ENCODE data around the gene PBRM1. TPM values are rescaled to one million over a fixed set of nuclear protein-coding genes. Genes with fewer than 3 reads are reported as not detected.

The PBRM1 gene
- total and polyA plus RNA-seq, 4 donors = 7.1 to 65.7 (median 38.7) TPM

GRCh38 chr3:52695798-52696671 is 10.3 kb upstream of the PBRM1 start:
- no peak for DNase-seq (ENCODE audit: low spot score)

DNA sequence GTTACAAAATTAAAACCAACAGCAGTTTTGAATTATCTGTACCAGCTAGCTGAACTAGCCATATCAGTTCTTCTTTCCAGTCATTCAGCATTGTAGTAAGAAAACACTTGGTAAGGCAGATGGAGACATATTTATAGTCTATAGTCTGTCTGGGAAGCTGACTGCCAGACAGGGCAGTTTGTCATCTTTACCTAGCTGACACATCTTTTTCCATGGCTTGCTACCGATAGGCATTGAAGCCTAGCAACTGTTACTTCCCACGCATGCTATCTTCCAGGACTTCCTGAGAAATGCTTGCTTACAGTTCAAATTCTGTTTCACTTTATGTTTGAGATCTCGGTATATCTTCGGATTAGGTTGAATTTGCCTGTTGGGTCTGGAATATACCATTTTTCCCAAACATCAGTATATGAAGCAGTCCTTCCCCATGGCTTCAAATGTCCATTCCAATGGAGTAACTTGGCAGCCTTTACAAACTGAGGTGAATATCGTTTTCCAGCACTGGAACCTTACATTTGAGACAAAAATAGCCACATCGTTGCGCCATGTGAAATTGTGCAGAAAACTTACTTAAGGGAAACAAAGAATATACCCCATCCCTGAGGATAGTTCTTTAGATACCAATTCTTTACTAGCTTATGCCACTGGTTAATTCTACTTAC is 8.9 kb upstream of the PBRM1 start:
- Histone ChIP-seq H3K9ac (ENCODE audit: low read depth in 1 of 2, low read length in 2 of 2) (no peak overlapping the region), H3K36me3 (ENCODE audit: control insufficient read depth in 4 of 4, insufficient read depth in 3 of 4, low read depth in 1 of 4, low read length in 3 of 4) (peaks cover 17 to 76% (median 70%) of the 10 kb centered on the region in 4 donors), H3K4me1 (ENCODE audit: control insufficient read depth in 4 of 4, insufficient read depth in 4 of 4, low read length in 3 of 4) (peaks cover 0 to 2% (median 0%) of the 10 kb centered on the region in 4 donors), H3K9me3 (ENCODE audit: control insufficient read depth in 4 of 4, low read length in 3 of 4) (no peaks in the 10 kb centered on the region), H3K27me3 (ENCODE audit: control insufficient read depth in 4 of 4, insufficient read depth in 4 of 4, low read length in 3 of 4) (no peaks in the 10 kb centered on the region), H3K4me3 (ENCODE audit: low read depth in 1 of 3, low read length in 3 of 3) (no peak overlapping the region), H3K27ac (ENCODE audit: low read depth in 1 of 2, low read length in 2 of 2) (no peak overlapping the region)
- WGBS = 73% methylated on average over 7 of the region's 7 CpGs
- no peak for TF ChIP-seq SP1 (IDR thresholded peaks at IDR 0.05)
- no peak for DNase-seq (ENCODE audit: low spot score)

More at GRCh38 chr3:52695798-52696671, 10.3 kb upstream of the PBRM1 start:
- Histone ChIP-seq H3K36me3 (ENCODE audit: control insufficient read depth in 4 of 4, insufficient read depth in 3 of 4, low read depth in 1 of 4, low read length in 3 of 4) (peaks cover 14 to 68% (median 61%) of the 10 kb centered on the region in 4 donors), H3K9ac (ENCODE audit: low read depth in 1 of 2, low read length in 2 of 2) (no peak overlapping the region), H3K27ac (ENCODE audit: low read depth in 1 of 2, low read length in 2 of 2) (no peak overlapping the region), H3K4me3 (ENCODE audit: low read depth in 1 of 3, low read length in 3 of 3) (no peak overlapping the region), H3K9me3 (ENCODE audit: control insufficient read depth in 4 of 4, low read length in 3 of 4) (no peaks in the 10 kb centered on the region), H3K4me1 (ENCODE audit: control insufficient read depth in 4 of 4, insufficient read depth in 4 of 4, low read length in 3 of 4) (peaks cover 0 to 2% (median 0%) of the 10 kb centered on the region in 4 donors), H3K27me3 (ENCODE audit: control insufficient read depth in 4 of 4, insufficient read depth in 4 of 4, low read length in 3 of 4) (no peaks in the 10 kb centered on the region)
- no peak for TF ChIP-seq RXRA (IDR thresholded peaks at IDR 0.05)
- no peak for TF ChIP-seq HNF4G (IDR thresholded peaks at IDR 0.05)
- no peak for TF ChIP-seq RAD21 (IDR thresholded peaks at IDR 0.05)
- no peak for TF ChIP-seq ZBTB33 (IDR thresholded peaks at IDR 0.05)
- no peak for TF ChIP-seq NR2F2 (IDR thresholded peaks at IDR 0.05)
- no peak for TF ChIP-seq YY1 (IDR thresholded peaks at IDR 0.05)
- TF ChIP-seq HNF4A (conservative IDR thresholded peaks at IDR 0.05) = no peak
- WGBS = 88% methylated on average over 4 of the region's 4 CpGs

- no peak for TF ChIP-seq RAD21 (IDR thresholded peaks at IDR 0.05)
- TF ChIP-seq NR2F2 (IDR thresholded peaks at IDR 0.05) = no peak
- TF ChIP-seq EGR1 (IDR thresholded peaks at IDR 0.05; ENCODE audit: low read depth in 2 of 2) = no peak
- Histone ChIP-seq H3K4me1 (ENCODE audit: control insufficient read depth in 4 of 4, insufficient read depth in 4 of 4, low read length in 3 of 4) (peaks cover 0 to 2% (median 0%) of the 10 kb centered on the region in 4 donors), H3K27me3 (ENCODE audit: control insufficient read depth in 4 of 4, insufficient read depth in 4 of 4, low read length in 3 of 4) (no peaks in the 10 kb centered on the region), H3K4me3 (ENCODE audit: low read depth in 1 of 3, low read length in 3 of 3) (no peak overlapping the region), H3K27ac (ENCODE audit: low read depth in 1 of 2, low read length in 2 of 2) (no peak overlapping the region), H3K36me3 (ENCODE audit: control insufficient read depth in 4 of 4, insufficient read depth in 3 of 4, low read depth in 1 of 4, low read length in 3 of 4) (peaks cover 17 to 89% (median 83%) of the 10 kb centered on the region in 4 donors), H3K9ac (ENCODE audit: low read depth in 1 of 2, low read length in 2 of 2) (no peak overlapping the region), H3K9me3 (ENCODE audit: control insufficient read depth in 4 of 4, low read length in 3 of 4) (no peaks in the 10 kb centered on the region)
- no peak for DNase-seq (ENCODE audit: low spot score)
Measured at GRCh38 chr3:52693071-52693470, 7.4 kb upstream of the PBRM1 start.

- peaks cover 5 to 9% (median 6%) of the 10 kb centered on the region in 4 donors for H3K4me1 ChIP-seq (ENCODE audit: control insufficient read depth in 4 of 4, insufficient read depth in 4 of 4, low read length in 3 of 4)
- H3K9ac ChIP-seq (ENCODE audit: low read depth in 1 of 2, low read length in 2 of 2) = no peak overlapping the region
- no peaks in the 10 kb centered on the region for H3K27me3 ChIP-seq (ENCODE audit: control insufficient read depth in 4 of 4, insufficient read depth in 4 of 4, low read length in 3 of 4)
- H3K4me3 ChIP-seq (ENCODE audit: low read depth in 1 of 3, low read length in 3 of 3) = no peak overlapping the region
- no peaks in the 10 kb centered on the region for H3K9me3 ChIP-seq (ENCODE audit: control insufficient read depth in 4 of 4, low read length in 3 of 4)
- no peak for DNase-seq (ENCODE audit: low spot score)
- no peak overlapping the region for H3K27ac ChIP-seq (ENCODE audit: low read depth in 1 of 2, low read length in 2 of 2)
- WGBS = 98% methylated on average over 2 of the region's 2 CpGs
- TF ChIP-seq NR2F2 (IDR thresholded peaks at IDR 0.05) = no peak
- no peak for TF ChIP-seq YY1 (IDR thresholded peaks at IDR 0.05)
- no peak for TF ChIP-seq FOXA2 (IDR thresholded peaks at IDR 0.05)
- no peak for TF ChIP-seq HNF4A (conservative IDR thresholded peaks at IDR 0.05)
- TF ChIP-seq EGR1 (IDR thresholded peaks at IDR 0.05; ENCODE audit: low read depth in 2 of 2) = no peak
- no peak for TF ChIP-seq ATF3 (IDR thresholded peaks at IDR 0.05)
- TF ChIP-seq CTCF (IDR thresholded peaks at IDR 0.05; ENCODE audit: low read depth, low read length, missing input control) = no peak
- TF ChIP-seq JUND (IDR thresholded peaks at IDR 0.05) = no peak
- peaks cover 20 to 74% (median 71%) of the 10 kb centered on the region in 4 donors for H3K36me3 ChIP-seq (ENCODE audit: control insufficient read depth in 4 of 4, insufficient read depth in 3 of 4, low read depth in 1 of 4, low read length in 3 of 4)
Measured at GRCh38 chr3:52690560-52690959, 4.8 kb upstream of the PBRM1 start.

Measured in liver (tissue), 9 donors.